ENCODE data around the gene ISY1.
"Not testable (repeated sequence)": the region's sequence is repeated elsewhere in the genome, so short reads cannot be mapped to it uniquely, and the experiment has no call there.

The ISY1 gene

DNA sequence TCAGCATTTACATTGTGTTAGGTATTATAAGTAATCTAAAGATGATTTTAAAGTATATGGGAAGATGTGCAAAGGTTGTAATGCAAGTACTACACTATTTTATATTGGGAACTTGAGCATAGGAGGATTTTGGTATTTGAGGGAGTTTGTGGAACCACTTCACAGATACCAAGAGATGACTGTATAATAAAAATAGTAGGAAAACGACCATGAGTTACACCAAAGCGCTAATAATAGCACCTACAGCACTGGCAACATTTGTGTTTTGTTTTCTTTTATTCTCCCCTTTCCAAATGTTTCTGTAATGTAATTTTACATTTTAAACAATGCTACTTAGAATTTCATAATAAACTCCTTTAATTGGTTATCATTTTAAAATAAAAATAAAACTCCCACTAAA is 12.3 kb upstream of the ISY1 start:
- no peak for DNase-seq

DNA sequence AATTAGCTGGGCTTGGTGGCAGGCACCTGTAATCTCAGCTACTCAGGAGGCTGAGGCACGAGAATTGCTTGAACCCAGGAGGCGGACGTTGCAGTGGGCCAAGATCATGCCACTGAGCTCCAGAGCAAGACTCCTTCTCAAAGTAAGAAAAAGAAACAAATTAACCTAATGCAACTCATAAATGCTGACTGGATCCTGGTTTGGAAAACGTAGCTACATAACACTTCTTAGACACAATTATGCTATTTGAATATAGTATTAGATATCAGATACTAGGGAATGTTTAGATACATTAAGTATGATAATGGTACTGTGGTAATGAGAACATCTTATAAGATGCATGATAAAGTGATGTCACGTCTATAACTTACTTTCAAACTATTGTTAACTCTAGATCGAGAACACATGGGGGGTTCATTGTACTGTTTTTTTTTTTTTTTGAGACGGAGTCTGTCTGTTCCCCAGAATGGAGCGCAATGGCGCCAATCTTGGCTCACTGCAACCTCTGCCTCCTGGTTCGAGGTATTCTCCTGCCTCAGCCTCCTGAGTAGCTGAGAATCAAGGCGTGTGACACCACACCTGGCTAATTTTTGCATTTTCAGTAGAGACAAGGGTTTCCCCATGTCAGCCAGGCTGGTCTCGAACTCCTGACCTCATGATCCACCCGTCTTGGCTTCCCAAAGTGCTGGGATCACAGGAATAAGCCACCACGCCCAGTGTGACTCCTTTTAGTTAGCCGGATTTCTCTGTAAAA is 5.9 kb upstream of the ISY1 start:
- DNase-seq: no peak

DNA sequence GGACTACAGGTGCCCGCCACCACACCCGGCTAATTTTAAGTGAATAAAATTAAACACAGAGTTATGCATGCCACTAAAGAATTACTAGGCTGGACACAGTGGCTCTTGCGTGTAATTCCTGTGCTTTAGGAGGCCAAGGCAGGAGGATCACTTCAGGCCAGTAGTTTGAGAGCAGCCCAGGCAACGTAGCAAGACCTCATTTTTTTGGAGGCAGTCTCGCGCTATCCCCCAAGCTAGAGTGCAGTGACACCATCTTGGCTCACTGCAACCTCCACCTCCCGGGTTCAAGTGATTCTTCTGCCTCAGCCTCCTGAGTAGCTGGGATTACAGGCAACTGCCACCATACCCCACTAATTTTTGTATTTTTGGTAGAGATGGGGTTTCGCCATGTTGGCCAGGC is 4.7 kb upstream of the ISY1 start:
- not testable (repeated sequence) for DNase-seq

DNA sequence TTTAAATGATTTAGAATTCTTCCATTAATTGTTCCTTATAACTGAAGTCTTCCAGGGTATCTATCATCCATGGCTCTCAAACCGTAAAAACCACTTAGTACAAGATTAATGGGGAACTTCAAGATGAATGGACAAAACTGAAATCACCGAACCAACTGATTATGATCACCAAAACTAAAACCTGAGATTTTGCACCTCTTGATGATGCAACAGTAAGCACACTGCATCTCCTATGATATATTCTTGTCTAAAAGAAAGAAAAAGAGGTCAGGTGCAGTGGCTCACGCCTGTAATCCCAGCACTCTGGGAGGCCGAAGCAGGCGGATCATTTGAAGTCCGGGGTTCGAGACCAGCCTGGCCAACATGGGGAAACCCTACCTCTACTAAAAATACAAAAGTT is 3.6 kb upstream of the ISY1 start:
- no peak for DNase-seq

DNA sequence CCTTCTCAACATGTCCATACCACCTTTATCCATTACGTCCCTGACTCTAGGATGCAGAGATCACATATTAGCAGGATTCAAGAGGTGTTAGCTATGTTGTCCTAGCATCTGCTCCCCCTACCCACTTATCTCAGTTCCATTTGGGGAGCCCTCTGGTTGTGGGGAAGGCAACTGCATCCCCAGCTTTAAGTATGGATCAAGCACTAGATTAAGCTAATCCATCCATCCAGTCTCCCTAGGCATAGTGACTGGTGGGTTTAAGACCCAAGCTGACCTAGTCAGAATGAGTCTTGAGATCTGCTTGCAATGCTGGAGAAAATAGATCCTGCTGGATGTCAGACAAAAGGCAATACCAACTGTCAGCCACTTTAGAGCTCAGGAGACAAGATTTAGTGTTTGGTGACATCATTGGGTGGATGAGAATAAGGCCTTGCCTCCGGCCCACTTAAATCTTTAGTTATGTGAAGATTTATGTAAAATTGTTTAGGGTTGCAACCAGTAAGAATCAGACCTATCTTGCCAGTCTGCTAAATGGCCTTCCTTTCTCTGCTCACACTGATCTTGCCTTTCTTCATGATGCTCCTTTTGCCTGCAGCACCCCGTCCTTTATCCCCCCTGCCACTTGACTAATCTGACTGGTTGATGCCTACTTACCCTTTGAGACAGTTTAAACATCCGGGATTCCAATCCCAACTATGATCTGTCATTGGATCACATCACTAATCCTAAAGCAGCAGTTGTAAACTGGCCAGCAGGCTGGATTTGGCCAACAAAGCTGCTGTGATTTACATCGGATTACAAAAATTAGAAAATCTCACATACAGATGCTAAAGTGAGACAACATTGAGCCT is 2.1 kb upstream of the ISY1 start:
- no peak for DNase-seq

DNA sequence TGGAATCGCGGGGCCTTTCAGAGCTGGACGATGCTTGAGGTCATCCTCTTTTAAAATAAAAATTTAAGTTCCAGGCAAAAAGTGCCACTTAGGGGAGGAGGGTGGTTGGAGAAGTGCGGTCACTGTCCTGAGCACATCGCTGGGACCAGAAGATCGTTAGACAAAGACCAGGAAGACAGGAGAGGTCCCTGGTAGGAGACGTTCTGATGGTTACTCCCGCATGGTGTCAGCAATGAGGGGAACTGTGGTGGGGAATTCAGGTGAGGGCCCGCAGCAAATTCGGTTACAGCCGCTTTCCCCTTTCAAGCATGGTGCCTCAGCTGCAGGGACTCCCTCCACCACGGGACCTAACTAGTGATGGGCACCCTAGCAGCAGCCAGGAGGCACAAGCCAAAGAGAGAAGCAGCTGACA is 1.0 kb upstream of the ISY1 start:
- peak in 3 of 56 donors; percentile 5 to 18 (median 10) for DNase-seq

DNA sequence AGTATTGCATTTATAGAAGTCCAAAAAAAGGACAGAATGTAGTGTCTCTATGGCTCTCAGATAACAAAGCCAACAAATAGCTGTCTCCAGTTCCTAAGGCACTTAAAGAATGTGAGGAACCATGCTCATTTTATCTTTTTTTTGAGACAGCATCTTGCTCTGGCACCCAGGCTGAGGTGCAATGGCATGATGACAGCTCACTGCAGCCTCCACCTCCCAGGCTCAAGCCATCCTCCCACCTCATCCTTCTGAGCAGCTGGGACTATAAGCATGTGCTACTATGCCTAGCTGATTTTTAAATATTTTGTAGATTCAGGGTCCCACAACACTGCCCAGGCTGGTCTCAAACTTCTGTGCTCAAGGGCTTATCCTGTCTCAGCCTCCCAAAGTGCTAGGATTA is 16.1 kb downstream of the ISY1 start:
- DNase-seq: no peak

DNA sequence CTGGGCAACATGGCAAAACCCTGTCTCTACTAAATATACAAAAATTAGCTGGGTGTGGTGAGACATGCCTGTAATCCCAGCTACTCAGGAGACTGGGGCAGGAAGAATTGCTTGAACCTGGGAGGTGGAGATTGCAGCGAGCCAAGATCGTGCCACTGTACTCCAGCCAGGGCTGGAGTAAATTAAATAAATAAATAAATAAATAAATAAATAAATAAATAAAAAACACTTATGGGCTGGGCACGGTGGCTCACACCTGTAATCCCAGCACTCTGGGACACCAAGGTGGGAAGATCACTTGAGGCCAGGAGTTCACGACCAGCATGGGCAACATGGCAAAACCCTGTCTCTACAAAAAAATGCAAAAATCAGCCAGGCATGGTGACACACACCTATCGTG is 19.9 kb downstream of the ISY1 start:
- not testable (repeated sequence) for DNase-seq

DNA sequence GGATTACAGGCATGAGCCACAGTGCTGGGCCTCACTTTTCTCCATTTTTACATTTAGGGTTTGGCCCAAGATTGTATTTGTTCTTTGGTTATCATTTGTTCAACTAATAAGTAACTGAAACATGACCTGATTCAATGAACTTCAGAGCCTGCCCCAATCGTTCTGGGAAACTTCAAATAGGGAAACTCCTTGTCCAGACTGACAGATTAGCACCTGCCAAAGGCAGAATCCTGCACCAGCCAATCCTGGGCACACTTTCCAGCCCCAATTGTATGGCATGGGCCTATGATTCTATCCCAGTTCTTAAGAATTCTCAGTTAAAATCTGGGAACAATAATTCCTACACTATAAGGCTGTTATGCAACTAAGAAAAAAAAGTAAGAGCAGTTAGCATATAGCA is 21.0 kb downstream of the ISY1 start:
- DNase-seq: no peak

DNA sequence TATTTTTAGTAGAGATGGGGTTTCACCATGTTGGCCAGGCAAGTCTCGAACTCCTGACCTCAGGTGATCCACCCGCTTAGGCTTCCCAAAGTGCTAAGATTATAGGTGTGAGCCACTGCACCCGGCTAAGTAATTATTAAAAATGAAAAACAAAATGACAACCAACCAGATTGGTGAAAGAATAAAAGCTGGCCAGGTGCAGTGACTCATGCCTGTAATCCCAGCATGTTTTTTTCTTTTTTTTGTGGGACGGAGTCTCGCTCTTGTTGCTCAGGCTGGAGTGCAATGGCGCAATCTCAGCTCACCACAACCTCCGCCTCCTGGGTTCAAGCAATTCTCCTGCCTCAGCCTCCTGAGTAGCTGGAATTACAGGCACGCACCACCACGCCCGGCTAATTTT is 24.6 kb downstream of the ISY1 start:
- DNase-seq: not testable (repeated sequence)

DNA sequence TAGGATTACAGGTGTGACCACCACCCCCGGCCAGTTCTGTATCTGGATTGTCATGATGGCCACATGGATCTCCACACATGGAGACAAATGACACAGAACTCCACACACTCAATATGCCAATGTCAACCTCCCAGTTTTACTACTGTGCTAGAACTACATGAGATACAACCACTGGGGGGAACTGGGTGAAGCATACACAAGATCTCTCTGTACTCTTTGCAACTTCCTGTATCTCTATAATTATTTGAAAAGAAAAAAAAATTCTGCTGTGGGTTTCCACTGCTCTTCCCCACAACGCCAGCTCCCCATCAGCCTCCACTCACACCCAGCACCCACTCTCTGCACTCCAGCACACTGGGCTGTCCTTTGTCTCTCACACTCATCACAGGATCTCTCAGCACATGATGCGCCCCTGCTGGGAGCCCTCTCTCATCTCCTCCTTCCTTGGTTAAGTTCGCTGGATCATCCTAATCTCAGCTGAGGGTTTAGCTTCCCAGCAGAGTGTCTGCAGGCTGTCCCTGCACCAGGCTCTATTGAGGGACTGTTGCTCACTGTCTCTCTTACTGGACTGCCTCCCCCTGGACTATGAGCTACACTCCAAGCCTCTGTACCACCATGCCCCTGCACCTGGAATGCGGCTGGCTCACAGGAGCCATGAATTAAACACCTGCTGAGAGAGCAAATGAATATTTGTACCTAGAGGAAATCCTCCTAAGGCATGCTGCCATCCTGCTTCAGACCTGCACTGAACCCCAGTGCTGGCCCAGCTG is 28.6 kb downstream of the ISY1 start:
- no peak for DNase-seq

DNA sequence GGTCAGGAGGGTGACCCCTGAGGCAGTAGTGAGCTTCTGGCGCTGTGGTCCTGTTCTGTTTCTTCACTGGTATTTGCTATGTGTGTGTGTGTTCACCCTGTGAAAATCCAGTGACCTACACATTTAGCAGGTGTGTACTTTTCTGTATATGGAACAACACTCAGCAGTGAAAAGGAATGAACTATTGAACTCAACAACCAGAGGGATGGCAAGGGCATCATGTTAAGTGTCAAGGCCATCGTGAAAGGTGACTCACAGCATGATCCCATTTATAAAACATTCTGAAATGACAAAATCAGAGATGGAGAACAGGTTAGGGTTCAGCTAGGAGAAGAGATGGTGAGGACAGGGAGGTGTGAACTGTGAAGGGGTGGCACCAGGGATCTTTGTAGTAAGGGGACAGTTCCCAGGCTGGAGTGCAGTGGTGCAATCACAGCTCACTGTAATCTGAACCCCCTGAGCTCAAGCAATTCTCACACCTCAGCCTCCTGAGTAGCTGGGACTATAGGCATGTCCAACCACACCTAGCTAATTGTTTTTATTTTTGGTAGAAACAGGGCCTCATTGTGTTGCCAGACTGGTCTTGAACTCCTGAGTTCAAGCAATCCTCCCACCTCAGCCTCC is 29.3 kb downstream of the ISY1 start:
- no peak for DNase-seq

DNA sequence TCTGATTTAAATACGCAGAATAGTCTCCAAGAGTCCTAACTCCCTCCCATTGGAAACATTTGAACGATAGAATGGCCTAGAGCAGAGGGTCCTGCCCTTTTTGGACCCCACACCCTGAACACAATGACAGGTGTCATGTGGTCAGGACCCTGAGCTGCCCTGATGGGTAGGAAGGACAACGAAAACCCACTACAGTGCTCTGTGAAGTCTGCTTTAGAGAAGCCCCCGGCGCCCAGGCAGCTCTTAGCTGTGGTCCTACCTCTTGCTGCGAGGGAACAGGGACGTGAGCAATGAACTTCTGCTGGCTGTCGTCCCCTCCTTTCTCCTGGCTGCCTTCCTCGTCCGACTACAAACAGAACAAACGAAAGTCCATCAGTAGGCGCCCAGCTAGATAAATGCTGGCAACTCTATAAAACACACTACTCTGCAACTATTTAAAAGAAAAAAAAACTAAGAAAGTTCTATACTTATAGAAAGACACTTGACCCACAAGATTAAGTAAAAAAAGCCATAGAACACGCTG is 30.5 kb downstream of the ISY1 start:
- DNase-seq: no peak

DNA sequence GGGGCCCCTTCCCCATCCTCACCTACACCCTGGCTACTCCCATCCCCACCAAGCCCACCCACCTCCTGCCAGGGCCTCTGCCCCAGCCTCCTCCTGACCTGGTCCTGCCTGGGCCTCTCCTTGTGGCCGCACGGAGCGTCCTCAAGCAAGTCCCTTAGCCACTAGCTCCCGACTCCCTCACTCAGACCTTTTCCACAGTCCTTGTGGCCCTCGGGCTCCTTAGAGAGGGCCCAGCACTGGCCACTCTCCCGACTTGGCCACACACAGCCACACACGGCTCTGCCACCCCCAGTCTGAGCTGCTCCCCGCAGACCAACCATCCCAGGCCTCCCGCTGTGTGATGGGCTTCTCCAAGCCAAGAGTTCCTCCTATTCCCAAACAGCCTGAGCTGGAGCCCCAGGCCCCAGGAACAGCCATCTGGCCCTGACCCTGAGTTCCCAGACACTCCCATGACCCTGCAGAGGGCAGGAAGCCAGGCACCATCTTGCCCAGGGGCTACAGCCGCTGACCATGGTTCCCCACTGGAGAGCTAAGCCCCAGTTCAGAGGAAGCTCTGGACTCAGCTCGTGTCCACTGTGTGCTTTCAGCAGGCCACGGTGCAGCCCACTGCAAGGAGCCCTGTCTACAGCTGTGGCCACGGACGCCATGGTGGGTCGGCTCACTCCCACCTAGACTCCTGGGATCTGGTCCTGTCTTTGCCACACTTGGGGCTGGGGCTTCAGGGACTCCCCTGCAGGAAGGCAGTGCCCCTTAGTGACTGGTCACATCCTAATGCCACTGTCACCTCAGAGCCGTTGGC is 32.3 kb downstream of the ISY1 start:
- no peak for DNase-seq

DNA sequence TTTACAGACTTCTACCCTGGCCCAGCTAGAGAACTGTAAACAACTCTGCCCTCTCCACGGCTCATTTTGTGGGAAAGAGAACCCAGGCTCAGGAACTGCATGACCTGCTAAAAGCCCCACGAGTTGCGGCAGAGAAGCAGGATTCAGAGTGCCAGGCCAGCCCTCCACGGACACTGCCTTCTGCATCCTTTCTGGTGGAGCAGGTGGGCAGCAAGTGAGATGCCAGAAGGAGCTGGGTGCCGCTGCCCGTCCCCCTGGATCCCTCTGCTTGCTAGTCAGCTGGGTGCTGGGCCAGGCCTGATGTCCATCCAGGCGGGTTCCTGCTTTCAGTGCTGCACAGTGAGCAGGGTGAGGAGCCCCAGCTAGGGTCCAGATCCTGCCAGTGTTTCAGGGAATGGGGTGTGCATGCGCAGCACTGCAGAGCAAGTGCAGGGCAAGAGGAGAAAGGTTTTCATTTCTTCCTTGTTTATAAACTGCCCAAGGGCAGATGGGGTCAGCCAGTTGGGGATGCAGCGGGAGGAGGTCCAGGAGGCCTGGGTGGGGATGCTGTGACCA is 34.1 kb downstream of the ISY1 start:
- DNase-seq: no peak

DNA sequence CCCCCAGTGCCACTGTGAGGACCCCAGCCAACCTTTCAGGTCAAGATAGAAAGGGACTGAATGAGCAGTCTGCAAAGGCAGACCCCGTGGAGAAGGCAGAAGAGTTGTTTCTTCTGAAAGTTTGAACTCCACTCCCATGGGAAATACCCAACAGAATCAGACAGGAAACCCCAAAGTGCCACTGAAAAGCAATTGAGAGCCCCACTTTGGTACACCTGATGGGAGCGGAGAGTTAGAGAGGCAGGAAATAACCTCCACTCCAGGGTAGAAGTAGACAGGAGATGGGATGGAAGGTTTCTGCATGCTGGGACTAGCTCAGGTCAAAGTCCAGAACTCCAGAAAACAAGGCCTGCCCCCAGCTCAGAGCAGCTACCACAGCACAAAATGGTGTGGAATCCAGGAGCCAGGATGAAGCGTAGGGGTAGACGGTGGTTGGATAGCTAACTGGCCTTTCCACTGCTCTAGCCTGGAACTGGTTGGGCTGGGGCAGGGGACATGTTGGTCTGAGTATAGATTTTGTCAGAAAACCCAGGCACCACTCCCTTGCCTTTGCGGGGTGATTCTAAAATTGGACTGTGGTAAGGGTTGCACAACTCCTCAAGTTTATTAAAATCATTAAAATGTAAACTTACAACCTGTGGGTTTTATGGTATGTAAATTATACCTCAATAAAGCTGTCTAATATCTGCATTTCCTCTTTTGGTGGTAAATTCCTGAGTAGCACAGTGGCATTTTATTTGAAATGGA is 37.4 kb downstream of the ISY1 start:
- DNase-seq: no peak

DNA sequence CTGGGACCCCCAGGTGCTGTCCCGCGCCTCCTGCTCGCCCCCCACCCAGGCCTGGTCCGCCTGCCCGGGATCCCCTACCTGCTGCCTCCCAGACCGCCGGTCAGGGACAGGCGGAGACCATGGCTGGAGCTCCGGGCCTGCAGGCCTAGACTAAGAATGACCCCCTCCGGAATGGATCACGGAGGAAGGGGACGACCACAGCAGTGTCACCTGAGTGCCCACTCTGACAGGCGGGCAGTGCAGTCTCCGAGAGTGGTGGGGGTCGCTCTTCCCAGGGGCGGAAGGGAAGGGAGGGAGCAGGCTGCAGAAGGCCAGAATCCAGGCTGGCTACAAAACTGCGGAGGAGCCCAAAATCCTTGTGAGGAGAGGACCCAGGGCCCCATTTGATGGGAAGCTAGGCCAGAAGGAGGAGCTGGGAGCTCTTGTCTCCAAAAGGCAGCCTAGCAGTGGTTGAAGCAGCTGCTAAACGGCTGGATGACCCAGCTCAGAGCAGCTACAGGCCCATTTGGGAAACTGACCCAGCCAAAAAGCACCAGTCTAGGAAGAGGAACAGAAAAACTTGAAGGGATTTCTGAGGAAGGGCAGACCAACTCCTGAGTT is 38.4 kb downstream of the ISY1 start:
- DNase-seq: peak in 3 of 56 donors; percentile 10 to 34 (median 34)

DNA sequence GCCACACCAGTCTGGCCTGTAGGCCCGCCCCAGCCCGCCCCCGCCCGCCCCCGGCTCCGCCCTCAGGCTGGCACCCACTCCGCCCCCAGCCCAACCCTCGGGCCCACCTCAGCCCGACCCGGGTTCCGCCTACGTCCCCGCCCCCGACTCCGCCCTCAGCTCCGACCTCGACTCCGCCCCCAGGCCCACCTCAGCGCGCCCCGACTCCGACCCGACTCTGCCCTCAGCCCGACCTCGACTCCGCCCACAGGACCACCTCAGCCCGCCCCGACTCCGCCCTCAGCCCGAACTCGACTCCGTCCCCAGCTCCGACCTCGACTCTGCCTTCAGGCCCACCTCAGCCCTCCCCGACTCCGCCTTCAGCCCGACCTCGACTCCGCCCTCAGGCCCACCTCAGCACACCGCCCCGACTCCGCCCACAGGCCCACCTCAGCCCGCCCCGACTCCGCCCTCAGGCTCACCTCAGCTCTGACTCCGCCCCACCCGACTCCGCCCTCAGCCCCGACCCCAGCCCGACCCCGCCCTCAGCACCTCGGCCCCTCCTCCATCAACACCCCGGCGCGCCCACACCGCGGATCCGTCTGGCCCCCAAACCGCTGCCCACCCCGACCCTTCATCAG is 39.0 kb downstream of the ISY1 start, which contains the start of gene RAB43:
RAB43 (minus strand) TSS at position 13 of the 620 bp plus-strand sequence. CDS start 315 bp downstream, outside the sequence.
- DNase-seq: peak in 55 of 56 donors; percentile 28 to 95 (median 77)
